Activated T-cell treated with anti-CD3 and anti-CD28 coated beads for 1 hour (primary cell): ENCODE results near the gene GARIN5B.
"Not testable (repeated sequence)": the region's sequence is repeated elsewhere in the genome, so short reads cannot be mapped to it uniquely, and the experiment has no call there.

Source experiments
- DNase-seq: peaks from one replicate; pipeline ENCODE4 v3.0.0-alpha.2; 2020; ENCODE audit warnings: low read depth

GARIN5B gene

DNA sequence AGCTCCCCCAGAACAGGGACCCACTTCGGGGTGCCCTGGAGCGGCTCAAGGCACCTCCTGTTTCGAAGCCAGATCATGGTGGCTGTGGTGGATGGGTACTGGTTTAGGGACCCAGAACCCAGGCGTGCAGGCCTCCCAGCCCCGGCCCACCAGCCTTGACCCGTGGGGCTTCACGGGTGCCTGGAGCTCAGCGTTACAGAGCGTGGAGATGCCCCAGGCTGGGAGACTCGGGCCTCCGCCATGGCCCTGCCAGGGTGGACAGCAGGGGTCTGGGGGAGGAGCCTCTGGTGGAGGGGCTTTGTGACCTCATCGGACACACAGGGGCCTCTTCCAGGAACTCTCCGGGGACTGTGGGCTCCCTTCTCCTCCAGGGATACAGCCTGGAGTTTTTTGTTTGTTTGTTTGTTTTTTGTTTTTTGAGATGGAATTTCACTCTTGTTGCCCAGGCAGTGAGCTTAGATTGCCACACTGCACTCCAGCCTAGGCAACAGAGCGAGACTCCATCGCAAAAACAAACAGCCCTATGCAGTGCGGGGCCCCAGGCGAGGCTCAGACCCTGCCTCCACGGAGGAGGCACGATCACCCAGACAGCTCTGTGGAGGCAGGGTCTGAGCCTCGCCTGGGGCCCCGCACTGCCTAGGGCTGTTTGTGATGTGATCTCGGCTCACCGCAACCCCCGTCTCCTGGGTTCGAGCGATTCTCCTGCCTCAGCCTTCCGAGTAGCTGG is at the start of gene GARIN5B:
Gene GARIN5B, minus strand, starts transcription at position 271 of the 727 bp plus-strand sequence. Its CDS starts 194 bp downstream, at position 77.
- no peak for DNase-seq

DNA sequence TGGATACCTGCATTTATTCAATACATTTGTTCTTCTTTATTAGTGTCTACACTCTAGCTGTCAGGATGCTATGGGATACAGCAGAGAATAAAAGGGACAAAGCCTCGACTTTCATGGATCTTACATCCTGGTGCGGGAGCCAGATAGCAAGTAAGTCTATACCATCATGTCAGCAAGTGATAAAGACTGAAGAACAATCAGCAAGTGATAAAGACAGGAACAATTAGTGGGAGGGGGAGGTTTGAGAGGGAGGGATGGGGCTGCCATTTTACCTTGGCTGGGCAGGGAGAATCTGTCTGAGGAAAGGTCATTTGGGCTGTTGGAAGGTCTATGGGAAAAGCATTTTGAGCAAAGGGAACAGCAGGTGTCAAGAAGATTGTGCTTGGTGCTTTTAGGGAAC is 47.1 kb upstream of the GARIN5B start:
- no peak for DNase-seq

DNA sequence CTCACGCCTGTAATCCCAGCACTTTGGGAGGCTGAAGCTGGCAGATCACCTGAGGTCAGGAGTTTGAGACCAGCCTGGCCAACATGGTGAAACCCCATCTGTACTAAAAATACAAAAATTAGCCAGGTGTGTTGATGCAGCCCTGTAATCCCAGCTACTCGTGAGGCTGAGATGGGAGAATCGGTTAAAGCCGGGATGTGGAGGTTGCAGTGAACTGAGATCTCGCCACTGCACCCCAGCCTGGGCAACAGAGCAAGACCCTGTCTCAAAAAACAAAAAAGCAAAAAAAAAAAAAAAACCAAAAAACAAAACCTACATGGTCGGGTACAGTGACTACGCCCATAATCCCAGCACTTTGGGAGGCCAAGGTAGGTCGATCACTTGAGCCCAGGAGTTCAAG is 46.1 kb upstream of the GARIN5B start:
- not testable (repeated sequence) for DNase-seq

DNA sequence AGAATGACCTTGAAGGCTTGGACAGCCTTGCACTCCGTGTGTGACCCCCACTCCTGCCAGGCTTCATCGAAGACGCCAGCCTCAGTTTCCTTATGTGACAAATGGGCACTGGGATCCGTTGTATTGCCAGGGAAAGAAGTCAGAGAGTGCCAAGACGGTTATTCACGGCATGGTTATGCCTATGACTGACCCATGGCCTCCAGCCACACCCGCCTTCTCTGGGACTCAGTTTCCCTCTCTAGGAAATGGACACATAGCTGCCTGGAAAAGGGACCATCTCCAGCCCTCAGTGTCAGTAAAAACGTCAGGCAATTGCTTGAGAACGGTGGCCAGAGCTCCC is 45.4 kb upstream of the GARIN5B start:
- DNase-seq = no peak

DNA sequence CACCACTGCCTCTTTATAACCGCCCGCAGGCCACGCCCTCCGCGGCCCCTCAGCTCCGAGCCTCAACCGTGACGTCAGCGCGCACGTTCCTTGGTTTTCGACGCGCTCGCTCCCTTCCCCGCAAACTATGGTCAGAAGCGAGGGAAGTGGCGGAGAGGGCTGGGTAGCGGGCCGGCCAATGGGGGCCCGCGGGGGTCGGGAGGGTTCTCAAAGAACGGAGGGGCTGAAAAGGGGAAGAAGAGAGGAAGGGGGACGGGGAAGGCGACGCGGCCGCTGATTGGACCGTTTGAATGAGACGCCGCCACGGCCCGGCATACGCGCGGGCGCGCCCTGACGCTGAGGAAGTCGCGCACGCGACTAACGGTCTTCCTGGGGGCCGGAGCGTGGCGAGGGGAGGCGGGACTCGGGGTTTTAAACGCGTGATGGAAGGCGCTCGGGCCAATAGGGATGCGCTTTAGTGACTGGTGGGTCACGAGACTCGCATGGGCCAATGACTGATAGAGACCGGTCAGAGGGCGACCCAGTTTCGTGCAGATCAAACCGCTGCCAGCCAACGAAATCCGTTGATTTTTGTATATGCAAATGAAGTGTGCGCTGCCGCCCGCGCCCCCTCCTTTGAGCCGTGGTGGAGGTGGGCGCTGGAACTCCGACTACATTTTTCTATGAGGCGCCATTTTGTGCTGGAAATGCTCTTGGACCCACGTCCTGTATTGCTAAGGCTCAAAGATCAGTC is 44.9 kb upstream of the GARIN5B start:
- DNase-seq = peak; percentile 93

DNA sequence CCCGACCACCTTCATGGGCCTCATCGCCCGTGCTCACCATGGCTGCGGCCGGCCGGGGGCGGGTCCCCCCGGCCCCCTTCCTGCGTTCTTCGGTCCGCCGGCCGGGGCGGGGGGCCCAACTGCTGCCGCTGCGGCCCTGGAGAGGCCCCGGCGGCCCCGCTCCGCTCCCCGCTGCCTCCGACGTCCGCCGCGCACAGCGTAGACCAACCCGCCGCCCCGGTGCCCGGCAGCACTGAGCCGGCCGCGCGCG is 44.4 kb upstream of the GARIN5B start, which contains the start of gene UBE2S:
Gene UBE2S, minus strand, starts transcription at position 239 of the 250 bp plus-strand sequence. Its CDS starts 199 bp downstream, at position 40.
- DNase-seq = not testable (repeated sequence)

DNA sequence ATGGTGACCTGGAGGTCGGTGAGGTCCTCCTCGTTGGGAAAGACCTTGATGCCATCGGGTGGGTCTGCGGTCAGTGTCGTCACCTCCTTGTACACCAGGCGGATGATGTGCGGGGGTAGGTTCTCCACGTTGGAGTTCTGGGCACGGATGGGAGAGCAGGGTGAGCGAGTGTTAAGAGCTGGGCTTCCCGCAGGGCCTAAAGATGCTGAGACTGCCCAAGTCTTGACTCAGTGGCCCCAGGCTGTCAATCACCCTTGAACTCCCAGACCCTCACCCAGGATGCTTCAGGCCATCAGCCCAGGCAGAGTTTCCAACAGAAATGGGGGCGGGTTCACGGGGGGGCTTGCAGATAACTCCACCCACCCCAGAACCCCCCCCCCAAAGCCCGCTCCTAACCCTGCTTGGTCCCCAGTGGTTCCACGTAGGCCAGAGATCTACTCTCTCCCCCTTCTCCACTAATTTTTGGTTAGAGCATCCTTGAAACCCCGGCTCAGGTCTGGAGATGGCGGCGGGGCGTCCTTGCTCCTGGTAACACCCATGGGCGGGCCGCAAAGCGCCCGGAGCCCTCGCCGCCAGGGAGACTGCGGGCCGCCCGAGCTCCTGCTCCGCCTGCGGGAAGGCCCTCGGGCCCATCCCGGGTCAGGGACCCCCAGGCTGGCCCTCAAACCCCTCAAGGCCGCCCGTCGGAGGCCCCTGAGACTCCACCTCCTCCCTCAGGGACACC is 43.9 kb upstream of the GARIN5B start:
- peak; percentile 17 for DNase-seq

DNA sequence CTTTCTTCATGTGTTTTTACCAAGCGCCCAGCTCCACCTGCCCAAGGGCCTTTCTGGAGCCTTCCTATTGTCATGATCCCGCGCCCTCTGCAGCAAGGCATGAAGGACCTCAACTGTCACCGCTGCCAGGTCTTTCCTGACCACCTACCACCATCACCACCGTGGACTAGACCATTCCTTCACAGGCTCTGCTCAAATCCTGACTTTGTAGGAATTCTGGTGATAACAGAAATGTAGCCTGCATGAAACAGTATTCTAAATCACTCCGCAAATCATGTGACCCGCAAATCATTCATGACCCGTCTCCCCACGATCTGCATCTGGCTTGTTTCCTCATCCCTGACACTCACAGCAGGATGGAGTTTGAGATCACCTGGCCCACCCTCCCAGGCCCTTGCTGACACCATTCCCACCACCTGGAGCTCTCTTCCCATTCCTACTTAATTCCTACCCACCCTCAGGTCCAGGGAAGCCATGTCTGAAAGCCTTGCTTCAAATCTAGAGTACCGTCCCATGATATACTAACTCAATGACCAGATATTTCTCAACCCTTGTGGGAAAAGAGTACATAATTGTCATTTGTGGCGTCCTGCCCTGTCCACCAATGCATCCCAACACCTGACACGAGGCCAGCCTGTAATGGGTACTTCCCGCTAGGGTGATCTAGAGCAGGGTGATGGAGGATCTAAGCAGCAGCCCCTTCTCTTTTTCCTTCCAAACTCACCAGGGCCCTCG is 43.2 kb upstream of the GARIN5B start:
- DNase-seq = no peak

DNA sequence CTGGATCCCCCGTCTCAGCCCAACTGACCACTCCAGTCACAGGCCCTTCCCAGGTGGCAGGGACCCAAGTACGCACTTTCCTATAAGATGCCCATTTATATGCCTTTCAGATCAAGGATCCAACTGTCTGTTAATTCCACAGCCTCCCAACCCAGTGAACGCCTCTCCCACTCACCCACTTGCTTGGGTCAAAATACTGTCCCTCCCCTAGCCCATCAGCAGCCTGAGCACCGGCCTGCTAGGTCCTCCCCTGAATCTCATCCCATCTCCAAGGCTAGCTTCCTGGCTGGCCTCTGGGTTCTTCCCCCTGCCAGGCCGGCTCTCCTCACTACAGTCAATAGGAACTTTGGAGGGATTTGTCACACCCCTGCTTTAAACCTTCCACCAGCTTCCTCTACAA is 42.6 kb upstream of the GARIN5B start:
- DNase-seq = no peak

DNA sequence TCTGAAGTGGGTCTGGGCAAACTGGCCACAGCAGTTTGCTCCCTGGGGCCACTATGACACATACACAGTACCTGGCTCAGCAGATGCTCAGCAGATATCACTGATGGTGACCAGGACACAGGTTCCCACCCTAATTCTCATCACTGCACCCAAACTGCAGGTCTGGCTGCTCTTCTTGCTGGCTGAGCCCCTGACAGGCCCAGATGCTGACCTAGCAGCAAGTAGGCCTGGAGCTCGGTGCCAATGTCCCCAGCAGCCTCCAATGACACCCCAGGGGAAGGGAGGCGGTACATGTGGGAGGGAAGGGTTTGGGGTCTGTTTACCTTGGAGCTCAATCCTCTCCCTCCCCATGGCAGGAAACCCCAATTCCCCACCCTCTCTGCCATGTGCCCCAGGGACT is 39.4 kb upstream of the GARIN5B start:
- no peak for DNase-seq

DNA sequence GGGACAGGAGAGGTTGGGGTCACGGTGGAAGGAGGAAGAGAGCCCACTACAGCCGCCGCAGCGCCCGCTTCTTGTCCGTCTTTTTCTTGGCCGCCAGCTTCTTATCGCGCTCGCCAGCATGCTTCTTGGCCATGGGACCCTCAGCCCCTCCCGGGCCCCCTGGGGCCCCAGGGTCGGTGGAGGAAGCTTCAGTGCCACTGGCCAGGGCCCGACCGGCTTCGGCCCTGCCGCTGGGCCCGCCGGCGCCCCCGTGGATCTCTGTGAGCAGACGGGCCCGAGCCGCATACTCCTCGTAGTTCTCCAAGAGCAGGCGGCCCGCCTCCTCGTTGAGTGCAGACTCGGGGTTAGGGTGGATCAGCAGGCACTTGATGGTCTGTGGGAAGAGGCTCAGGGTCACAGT is 38.3 kb upstream of the GARIN5B start:
- not testable (repeated sequence) for DNase-seq

DNA sequence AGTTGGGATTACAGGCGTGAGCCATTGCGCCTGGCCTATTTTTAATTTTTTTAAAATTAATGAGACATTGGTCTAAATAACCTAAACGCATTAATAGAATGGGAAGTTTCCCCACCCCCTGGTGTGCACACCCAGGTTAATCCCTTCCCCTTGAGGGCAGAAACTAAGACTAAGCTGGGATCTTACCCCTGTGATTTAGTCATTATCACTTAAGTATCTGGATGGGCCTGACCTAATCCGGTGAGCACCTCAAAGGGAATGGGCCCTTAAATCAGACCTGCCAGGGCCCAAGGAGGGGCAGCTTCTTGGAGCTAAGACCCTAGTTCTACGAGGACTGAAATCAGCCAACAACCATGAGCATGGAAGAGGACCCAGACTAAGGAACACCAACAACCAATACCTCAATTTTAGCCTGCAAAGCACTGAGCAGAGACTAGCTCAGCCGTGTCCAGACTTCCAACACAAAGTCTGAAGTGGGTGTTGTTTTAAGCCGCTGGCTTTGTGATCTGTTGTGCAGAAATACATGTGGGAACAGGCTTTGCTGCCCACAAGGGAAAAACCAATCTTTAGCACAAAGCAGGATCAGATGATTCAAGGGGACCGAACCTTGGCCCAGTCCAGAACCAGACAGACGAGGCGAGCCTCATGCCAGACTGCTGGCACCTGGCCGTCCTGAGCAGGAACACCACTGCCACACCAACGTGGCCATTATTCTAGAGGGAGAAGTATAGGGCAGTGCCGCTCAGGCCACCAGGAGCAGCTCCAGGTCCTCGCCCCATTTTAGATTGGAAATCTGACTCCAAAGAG is 37.4 kb upstream of the GARIN5B start:
- DNase-seq = no peak

DNA sequence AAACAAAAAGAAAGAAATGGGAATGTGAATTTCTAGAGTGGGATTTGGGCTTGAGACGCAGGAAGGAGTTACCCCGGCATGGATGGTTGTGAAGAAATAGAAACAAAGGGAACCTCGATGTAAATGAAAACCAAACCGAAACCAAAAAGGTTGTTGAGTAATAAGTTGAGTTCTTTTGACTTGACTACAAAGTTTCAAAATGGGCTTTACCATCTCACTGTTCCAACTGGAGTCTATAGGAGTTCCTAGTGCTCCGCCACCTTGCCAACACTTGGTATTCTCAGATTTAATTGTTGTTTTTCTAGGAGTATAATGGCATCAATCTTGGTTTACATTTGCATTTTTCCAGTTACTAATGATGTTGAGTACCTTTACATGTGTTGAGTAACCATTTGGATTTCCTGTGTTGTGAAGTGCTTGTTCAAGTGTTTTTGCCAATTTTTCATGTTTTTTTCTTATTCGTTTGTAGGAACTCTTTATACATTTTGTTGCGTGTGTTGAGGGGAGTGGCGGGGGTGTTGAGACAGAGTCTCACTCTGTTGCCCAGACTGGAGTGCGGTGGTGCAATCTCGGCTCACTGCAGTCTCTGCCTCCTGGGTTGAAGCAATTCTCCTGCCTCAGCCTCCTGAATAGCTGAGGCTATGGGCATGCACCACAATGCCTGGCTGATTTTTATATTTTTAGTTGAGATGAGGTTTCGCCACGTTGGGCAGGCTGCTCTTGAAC is 35.3 kb upstream of the GARIN5B start:
- no peak for DNase-seq

DNA sequence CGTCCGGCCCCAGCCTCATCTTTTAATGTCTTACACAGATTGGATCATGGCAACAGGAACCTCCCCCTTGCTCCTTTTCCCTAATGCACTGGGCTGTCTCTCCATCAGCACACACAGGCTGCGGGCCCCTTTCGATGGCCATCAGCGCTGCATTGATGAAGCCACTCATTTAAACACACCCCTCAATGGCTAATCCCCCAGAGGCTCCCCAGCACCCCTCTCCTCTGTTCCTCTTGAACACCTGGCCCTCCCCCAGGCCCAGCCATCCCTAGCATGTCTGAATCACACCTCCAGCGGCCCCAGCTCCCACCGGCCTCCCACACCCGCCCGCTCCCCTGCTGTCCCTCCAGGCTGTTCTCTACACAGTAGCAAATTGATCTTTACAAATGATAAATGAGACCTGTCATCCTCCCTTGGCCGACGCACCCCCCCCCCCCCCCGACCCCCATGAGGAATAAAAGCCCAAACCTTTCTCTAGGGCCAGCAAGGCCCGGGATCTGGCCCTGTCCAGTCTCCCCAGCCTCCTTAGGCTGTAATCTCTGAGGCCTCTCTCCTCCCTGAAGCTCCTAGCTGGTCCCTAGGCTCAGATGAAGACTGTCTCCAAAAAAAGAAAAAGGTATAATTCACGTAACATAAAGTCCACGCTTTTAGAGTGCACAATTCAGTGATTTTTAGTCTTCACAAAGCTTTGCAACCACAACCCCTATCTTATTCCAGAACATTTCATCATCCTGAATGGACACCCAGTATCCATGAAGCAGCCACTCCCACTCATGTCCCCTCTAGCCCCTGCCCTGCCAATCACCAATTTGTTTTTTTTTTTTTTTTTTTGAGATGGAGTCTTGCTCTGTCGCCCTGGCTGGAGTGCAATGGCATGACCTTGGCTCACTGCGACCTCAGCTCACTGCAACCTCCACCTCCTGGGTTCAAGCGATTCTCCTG is 30.0 kb upstream of the GARIN5B start:
- no peak for DNase-seq

DNA sequence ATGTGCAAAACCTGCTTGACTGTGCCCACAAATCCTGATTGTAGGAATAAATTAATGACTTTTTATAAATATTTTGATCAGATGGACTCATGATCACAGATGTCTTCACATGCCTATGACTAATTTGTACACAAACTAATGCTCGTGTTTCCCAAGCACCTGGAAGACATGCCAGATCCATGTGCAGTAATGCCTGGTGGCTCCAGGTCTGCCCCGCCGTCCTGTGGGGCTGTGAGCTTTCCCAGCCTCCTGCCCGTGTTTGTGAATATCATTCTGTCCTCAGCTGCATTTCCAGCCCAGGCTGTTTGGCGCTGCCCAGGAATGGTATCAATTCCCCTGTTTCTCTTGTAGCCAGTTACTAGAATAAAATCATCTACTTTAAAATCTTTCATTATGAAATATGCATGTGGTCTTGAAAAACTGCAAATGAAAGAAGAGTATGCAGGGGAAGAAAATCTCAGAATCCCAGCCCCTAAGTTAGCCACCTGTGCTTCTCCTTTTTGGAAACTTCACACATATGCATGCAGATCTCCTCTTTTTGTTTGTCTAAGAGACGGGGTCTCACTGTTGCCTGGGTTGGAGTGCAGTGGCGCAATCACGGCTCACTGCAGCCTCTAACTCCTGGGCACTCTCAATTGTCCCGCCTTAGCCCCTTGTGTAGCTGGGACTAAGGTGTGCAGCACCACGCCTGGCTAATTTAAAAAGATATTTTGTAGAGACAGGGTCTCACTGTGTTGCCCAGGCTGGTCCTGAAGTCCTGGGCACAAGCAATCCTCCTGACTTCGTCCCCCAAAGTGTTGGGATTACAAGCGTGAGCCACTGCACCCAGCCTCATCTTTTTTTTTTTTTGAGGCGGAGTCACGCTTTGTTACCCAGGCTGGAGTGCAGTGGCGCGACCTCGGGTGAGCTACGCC is 28.9 kb upstream of the GARIN5B start:
- DNase-seq = no peak

DNA sequence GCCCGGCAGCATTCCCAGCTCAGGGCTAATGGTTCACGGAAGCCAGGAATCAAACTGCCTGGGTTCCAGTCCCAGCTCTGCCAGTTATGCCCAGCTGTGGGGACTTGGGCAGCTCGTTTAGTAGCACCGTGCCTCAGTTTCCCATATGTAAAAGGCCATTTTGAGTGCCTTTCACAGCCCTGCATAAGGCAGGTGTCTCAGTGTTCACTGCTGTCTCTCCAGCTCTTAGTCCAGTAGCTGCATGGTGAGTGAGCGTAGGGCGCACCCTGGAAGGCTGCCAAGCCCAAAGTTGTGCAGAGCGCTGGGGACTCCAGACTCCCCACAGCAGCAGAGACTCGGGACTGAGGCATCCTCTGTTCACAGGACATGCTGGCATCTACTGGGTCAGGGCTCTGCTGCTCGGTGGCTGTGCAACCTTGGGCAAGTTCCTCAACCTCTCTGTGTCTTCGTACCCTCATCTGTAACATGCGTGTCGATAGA is 28.2 kb upstream of the GARIN5B start:
- no peak for DNase-seq

DNA sequence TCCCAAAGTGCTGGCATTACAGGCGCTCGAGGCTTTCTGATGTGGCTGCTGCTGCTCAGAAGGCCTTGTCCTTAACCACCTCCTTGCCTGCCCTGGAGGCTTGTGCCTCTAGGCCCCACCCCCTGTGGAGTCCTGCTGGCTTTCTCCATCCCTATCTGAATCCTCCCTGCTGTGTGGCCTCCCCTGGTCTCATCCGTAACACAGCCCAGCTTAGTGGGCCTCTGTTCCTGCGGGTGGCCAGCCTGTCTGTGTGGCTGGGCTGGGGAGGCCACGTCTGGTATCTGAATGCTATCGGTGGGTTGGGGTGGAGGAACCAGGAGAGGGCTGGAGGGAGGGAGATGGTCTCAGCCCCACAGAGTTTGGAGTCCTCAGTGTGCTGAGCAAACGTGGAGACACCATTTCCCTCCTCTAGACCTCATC is 27.4 kb upstream of the GARIN5B start:
- no peak for DNase-seq
